ENCODE measurements around the gene NHLH1. TPM values are rescaled to one million over a fixed set of nuclear protein-coding genes. Genes with fewer than 3 reads are reported as not detected.
A peak's percentile ranks its signal among the peaks of the same experiment; 100 is the strongest.

Gene NHLH1
- total and polyA plus RNA-seq, 4 donors = 0.08 TPM; not detected in 3

- TF ChIP-seq, protein P1, sequence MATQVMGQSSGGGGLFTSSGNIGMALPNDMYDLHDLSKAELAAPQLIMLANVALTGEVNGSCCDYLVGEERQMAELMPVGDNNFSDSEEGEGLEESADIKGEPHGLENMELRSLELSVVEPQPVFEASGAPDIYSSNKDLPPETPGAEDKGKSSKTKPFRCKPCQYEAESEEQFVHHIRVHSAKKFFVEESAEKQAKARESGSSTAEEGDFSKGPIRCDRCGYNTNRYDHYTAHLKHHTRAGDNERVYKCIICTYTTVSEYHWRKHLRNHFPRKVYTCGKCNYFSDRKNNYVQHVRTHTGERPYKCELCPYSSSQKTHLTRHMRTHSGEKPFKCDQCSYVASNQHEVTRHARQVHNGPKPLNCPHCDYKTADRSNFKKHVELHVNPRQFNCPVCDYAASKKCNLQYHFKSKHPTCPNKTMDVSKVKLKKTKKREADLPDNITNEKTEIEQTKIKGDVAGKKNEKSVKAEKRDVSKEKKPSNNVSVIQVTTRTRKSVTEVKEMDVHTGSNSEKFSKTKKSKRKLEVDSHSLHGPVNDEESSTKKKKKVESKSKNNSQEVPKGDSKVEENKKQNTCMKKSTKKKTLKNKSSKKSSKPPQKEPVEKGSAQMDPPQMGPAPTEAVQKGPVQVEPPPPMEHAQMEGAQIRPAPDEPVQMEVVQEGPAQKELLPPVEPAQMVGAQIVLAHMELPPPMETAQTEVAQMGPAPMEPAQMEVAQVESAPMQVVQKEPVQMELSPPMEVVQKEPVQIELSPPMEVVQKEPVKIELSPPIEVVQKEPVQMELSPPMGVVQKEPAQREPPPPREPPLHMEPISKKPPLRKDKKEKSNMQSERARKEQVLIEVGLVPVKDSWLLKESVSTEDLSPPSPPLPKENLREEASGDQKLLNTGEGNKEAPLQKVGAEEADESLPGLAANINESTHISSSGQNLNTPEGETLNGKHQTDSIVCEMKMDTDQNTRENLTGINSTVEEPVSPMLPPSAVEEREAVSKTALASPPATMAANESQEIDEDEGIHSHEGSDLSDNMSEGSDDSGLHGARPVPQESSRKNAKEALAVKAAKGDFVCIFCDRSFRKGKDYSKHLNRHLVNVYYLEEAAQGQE (IDR thresholded peaks at IDR 0.05) = no peak
Measured at GRCh38 chr1:160344936-160345335, 21.9 kb upstream of the NHLH1 start (continued).

DNA sequence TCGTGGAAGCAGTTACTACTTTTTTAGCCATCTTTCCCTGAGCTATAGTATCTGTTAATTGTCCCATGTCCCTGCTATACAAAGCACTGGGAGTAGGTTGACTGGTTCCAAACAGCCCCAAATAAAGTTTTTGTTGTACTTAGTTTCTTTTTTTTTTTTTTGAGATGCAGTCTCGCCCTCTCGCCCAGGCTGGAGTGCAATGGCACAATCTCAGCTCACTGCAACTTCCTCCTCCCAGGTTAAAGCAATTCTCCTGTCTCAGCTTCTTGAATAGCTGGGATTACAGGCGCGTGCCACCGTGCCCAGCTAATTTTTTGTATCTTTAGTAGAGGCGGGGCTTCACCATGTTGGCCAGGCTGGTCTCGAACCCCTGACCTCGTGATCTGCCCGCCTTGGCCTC, 20.4 kb upstream of the NHLH1 start:
- H3K27me3 ChIP-seq (ENCODE audit: control insufficient read depth in 4 of 4, insufficient read depth in 4 of 4, low read length in 3 of 4) = no peaks in the 10 kb centered on the region
- H3K27ac ChIP-seq (ENCODE audit: low read depth in 1 of 2, low read length in 2 of 2) = peak overlapping the region in 1 of 2 donors; percentile 11
- no peak for DNase-seq (ENCODE audit: low spot score)
- H3K4me3 ChIP-seq (ENCODE audit: low read depth in 1 of 3, low read length in 3 of 3) = no peak overlapping the region
- H3K36me3 ChIP-seq (ENCODE audit: control insufficient read depth in 4 of 4, insufficient read depth in 3 of 4, low read depth in 1 of 4, low read length in 3 of 4) = peaks cover 12 to 36% (median 34%) of the 10 kb centered on the region in 4 donors
- H3K9me3 ChIP-seq (ENCODE audit: control insufficient read depth in 4 of 4, low read length in 3 of 4) = no peaks in the 10 kb centered on the region
- H3K4me1 ChIP-seq (ENCODE audit: control insufficient read depth in 4 of 4, insufficient read depth in 4 of 4, low read length in 3 of 4) = peaks cover 5 to 17% (median 14%) of the 10 kb centered on the region in 4 donors
- 87% methylated on average over 10 of the region's 10 CpGs for WGBS
- TF ChIP-seq, protein P2, sequence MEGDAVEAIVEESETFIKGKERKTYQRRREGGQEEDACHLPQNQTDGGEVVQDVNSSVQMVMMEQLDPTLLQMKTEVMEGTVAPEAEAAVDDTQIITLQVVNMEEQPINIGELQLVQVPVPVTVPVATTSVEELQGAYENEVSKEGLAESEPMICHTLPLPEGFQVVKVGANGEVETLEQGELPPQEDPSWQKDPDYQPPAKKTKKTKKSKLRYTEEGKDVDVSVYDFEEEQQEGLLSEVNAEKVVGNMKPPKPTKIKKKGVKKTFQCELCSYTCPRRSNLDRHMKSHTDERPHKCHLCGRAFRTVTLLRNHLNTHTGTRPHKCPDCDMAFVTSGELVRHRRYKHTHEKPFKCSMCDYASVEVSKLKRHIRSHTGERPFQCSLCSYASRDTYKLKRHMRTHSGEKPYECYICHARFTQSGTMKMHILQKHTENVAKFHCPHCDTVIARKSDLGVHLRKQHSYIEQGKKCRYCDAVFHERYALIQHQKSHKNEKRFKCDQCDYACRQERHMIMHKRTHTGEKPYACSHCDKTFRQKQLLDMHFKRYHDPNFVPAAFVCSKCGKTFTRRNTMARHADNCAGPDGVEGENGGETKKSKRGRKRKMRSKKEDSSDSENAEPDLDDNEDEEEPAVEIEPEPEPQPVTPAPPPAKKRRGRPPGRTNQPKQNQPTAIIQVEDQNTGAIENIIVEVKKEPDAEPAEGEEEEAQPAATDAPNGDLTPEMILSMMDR (IDR thresholded peaks at IDR 0.05; ENCODE audit: low read depth, low read length, missing input control) = no peak
- TF ChIP-seq, protein P3, sequence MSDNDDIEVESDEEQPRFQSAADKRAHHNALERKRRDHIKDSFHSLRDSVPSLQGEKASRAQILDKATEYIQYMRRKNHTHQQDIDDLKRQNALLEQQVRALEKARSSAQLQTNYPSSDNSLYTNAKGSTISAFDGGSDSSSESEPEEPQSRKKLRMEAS (IDR thresholded peaks at IDR 0.05) = no peak
- TF ChIP-seq EGR1 (IDR thresholded peaks at IDR 0.05; ENCODE audit: low read depth in 2 of 2) (no peak), TAF1 (conservative IDR thresholded peaks at IDR 0.05) (no peak), SP1 (IDR thresholded peaks at IDR 0.05) (no peak), FOXA2 (IDR thresholded peaks at IDR 0.05) (no peak), NR2F2 (IDR thresholded peaks at IDR 0.05) (no peak), JUND (IDR thresholded peaks at IDR 0.05) (no peak), ZBTB33 (IDR thresholded peaks at IDR 0.05) (no peak), RAD21 (IDR thresholded peaks at IDR 0.05) (no peak), HNF4A (conservative IDR thresholded peaks at IDR 0.05) (no peak), HNF4G (IDR thresholded peaks at IDR 0.05) (no peak), FOXA1 (IDR thresholded peaks at IDR 0.05) (no peak), RXRA (IDR thresholded peaks at IDR 0.05) (no peak), GABPA (IDR thresholded peaks at IDR 0.05 in 1 of 2, conservative IDR thresholded peaks at IDR 0.05 in 1 of 2) (no peak)
- TF ChIP-seq, protein P4, sequence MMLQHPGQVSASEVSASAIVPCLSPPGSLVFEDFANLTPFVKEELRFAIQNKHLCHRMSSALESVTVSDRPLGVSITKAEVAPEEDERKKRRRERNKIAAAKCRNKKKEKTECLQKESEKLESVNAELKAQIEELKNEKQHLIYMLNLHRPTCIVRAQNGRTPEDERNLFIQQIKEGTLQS (IDR thresholded peaks at IDR 0.05) = no peak
- TF ChIP-seq, protein P1 (IDR thresholded peaks at IDR 0.05) = no peak
- H3K9ac ChIP-seq (ENCODE audit: low read depth in 1 of 2, low read length in 2 of 2) = no peak overlapping the region

Data from liver (tissue), 9 donors.